Measurements from ENCODE around the gene KCNJ15. TPM values are rescaled to one million over a fixed set of nuclear protein-coding genes. Genes with fewer than 3 reads are reported as not detected.

The KCNJ15 gene
- total and polyA plus RNA-seq, 2 of the 8 experiments (the other 6 are each of a cell fraction or from before 2014, with no cell fraction given) = under 0.01 TPM; not detected in 1

GRCh38 chr21:38321568-38321967, 64.8 kb downstream of the KCNJ15 start:
- Histone ChIP-seq H3K4me3 (ENCODE audit: extremely low read depth in 1 of 4, insufficient read depth in 2 of 4, low read depth in 3 of 4, low read length in 4 of 4) (no peak overlapping the region), H4K5ac (ENCODE audit: insufficient read length, low read depth, low read length) (no peak overlapping the region), H3K56ac (replicated peaks; ENCODE audit: insufficient read length, low read depth, low read length) (no peak overlapping the region), H3K4me1 (replicated peaks in 1 of 4; ENCODE audit: control insufficient read depth in 3 of 4, insufficient read depth in 4 of 4, low read length in 3 of 4) (peaks cover 1 to 14% (median 9%) of the 10 kb centered on the region in 4 experiments; a peak in 6 of 7 replicates), H3K9me3 (ENCODE audit: insufficient read depth in 2 of 2, low read depth in 1 of 2, low read length in 1 of 2) (no peaks in the 10 kb centered on the region), H2BK15ac (ENCODE audit: low read length) (no peak overlapping the region), H2BK20ac (ENCODE audit: low read length) (no peak overlapping the region), H3K18ac (ENCODE audit: extremely low read depth, low read length) (no peak overlapping the region), H2BK12ac (ENCODE audit: low read depth, low read length) (no peak overlapping the region), H4K8ac (ENCODE audit: extremely low read depth, insufficient read depth, low read length) (no peak overlapping the region), H3K9ac (replicated peaks in 1 of 4; ENCODE audit: extremely low read depth in 1 of 4, low read depth in 3 of 4, low read length in 3 of 4) (no peak overlapping the region), H3K79me2 (ENCODE audit: control insufficient read depth in 1 of 2, insufficient read depth in 2 of 2, low read length in 2 of 2) (no peaks in the 10 kb centered on the region), H3K27me3 (replicated peaks in 1 of 4; ENCODE audit: control insufficient read depth in 3 of 4, extremely low read depth in 1 of 4, insufficient read depth in 3 of 4, low read length in 3 of 4) (no peaks in the 10 kb centered on the region), H3K36me3 (ENCODE audit: control insufficient read depth in 2 of 4, insufficient read depth in 4 of 4, low read length in 3 of 4) (no peaks in the 10 kb centered on the region), H3K23me2 (ENCODE audit: low read depth, low read length) (no peaks in the 10 kb centered on the region), H3K27ac (ENCODE audit: low read depth, low read length) (no peak overlapping the region), H4K91ac (replicated peaks; ENCODE audit: insufficient read length, low read length) (no peak overlapping the region), H3K4me2 (ENCODE audit: insufficient read depth in 1 of 2, low read depth in 2 of 2, low read length in 2 of 2) (no peak overlapping the region), H3K14ac (ENCODE audit: insufficient read length) (no peak overlapping the region), H3K79me1 (ENCODE audit: low read depth, low read length) (no peaks in the 10 kb centered on the region), H2AK5ac (ENCODE audit: low read depth, low read length) (no peak overlapping the region), H4K20me1 (replicated peaks in 1 of 2; ENCODE audit: control insufficient read depth in 1 of 2, insufficient read depth in 2 of 2, low read length in 2 of 2) (no peaks in the 10 kb centered on the region), H3K23ac (ENCODE audit: insufficient read length) (no peak overlapping the region), H2AFZ (ENCODE audit: low read length) (no peak overlapping the region), H2BK120ac (replicated peaks; ENCODE audit: low read depth, low read length) (no peak overlapping the region), H2BK5ac (ENCODE audit: low read depth, low read length) (no peak overlapping the region), H3K4ac (replicated peaks; ENCODE audit: insufficient read length, low read depth, low read length) (no peak overlapping the region)
- CTCF ChIA-PET (ENCODE audit: partially characterized antibody) = interaction anchor here (1.0 to 6.1 kb wide), 5 partner anchors 10 to 562 kb away, joined by 3 to 34 read pairs (median 3); no protein-coding TSS in a partner anchor
- WGBS, 2 experiments (ENCODE audit: extremely low coverage in 1 of 2, insufficient coverage in 1 of 2, insufficient read length in 1 of 2, insufficient replicate concordance in 2 of 2, low coverage in 1 of 2, low lambda C conversion rate in 2 of 2, missing lambda C conversion rate in 1 of 2) = 74% methylated on average over 6 of the region's 6 CpGs; no CpG with 5 or more reads in 1 of the 2 experiments
- no peak for FAIRE-seq
- TF ChIP-seq SP4 (IDR thresholded peaks at IDR 0.05; ENCODE audit: low read length) = no peak
- TF ChIP-seq SIN3A (conservative IDR thresholded peaks at IDR 0.05 in 1 of 2, IDR thresholded peaks at IDR 0.05 in 1 of 2; ENCODE audit: low read depth in 1 of 2, low read length in 2 of 2) = no peak
- no peak for DNase-seq (ENCODE audit: low read depth in 1 of 2, low spot score in 2 of 2)
- POLR2A ChIA-PET (ENCODE audit: partially characterized antibody) = no interaction called here

Data from H1 (cell line).